WTC11 (cell line): ENCODE measurements around the gene TRPV6. TPM values are rescaled to one million over a fixed set of nuclear protein-coding genes. Genes with fewer than 3 reads are reported as not detected.

Experiments used
- ATAC-seq: fragments of 200-7000 bp; cut with Tn5 transposase; 2 replicates; pipeline ENCODE4 v1.10.0; 2021; ENCODE audit warnings: mild to moderate bottlenecking, moderate library complexity
- CTCF ChIA-PET: fragments of 300-600 bp; sonication (Branson Sonifier 250); formaldehyde crosslinking; loops from one replicate; lab custom pipeline; 2021; ENCODE audit warnings: antibody characterized with exemption; lab: Charles Lee
- POLR2A ChIA-PET: fragments of 350-600 bp; sonication (Branson Sonifier 250); formaldehyde crosslinking; loops from one replicate; lab custom pipeline; 2021; ENCODE audit warnings: antibody characterized with exemption; lab: Charles Lee
- DNase-seq: peaks from one replicate; pipeline ENCODE4 v3.0.0; 2021; ENCODE audit warnings: low spot score
- H3K27ac Mint-ChIP-seq: 2 replicates; pipeline ENCODE4 v1.8.0; 2021; ENCODE audit warnings: mixed read lengths
- H3K27me3 Mint-ChIP-seq: 2 replicates; pipeline ENCODE4 v1.8.0; 2021; ENCODE audit warnings: low read depth, mild to moderate bottlenecking, moderate library complexity, mixed read lengths
- H3K36me3 Mint-ChIP-seq: 2 replicates; pipeline ENCODE4 v1.8.0; 2021; ENCODE audit warnings: mixed read lengths
- H3K4me1 Mint-ChIP-seq: 2 replicates; pipeline ENCODE4 v1.8.0; 2022; ENCODE audit warnings: mixed read lengths
- H3K4me3 Mint-ChIP-seq: 2 replicates; pipeline ENCODE4 v1.8.0; 2021; ENCODE audit warnings: mild to moderate bottlenecking, moderate library complexity, mixed read lengths
- H3K9me3 Mint-ChIP-seq: 2 replicates; pipeline ENCODE4 v1.8.0; 2021; ENCODE audit warnings: mixed read lengths
- AR ChIP-seq: fragments of 250-450 bp; sonication (Bioruptor Pico); IDR thresholded peaks from 2 replicates; pipeline ENCODE4 v1.9.0; 2021; ENCODE audit warnings: mild to moderate bottlenecking
- ATF1 ChIP-seq: sonication (generic); formaldehyde crosslinking; IDR thresholded peaks from 2 replicates; pipeline ENCODE4 v1.8.1; 2023; ENCODE audit warnings: mild to moderate bottlenecking, moderate library complexity, missing genetic modification reagents
- ATF2 ChIP-seq: sonication (generic); formaldehyde crosslinking; IDR thresholded peaks from 2 replicates; pipeline ENCODE4 v1.8.1; 2022; ENCODE audit warnings: low read depth, missing genetic modification reagents, borderline replicate concordance
- ETV6 ChIP-seq: sonication (generic); formaldehyde crosslinking; IDR thresholded peaks from 2 replicates; pipeline ENCODE4 v1.8.1; 2022; ENCODE audit warnings: mild to moderate bottlenecking, missing genetic modification reagents
- GRHL2 ChIP-seq: fragments of 250-450 bp; sonication (Bioruptor Pico); IDR thresholded peaks from 2 replicates; pipeline ENCODE4 v1.8.0; 2022; ENCODE audit warnings: mild to moderate bottlenecking, moderate library complexity; ENCODE audit not compliant: insufficient replicate concordance, severe bottlenecking
- HMGA2 ChIP-seq: fragments of 250-450 bp; sonication (Bioruptor Pico); IDR thresholded peaks from 2 replicates; pipeline ENCODE4 v1.4.0; 2021; ENCODE audit warnings: mild to moderate bottlenecking, moderate library complexity
- MLX ChIP-seq: sonication (generic); formaldehyde crosslinking; IDR thresholded peaks from 2 replicates; pipeline ENCODE4 v1.8.1; 2023; ENCODE audit warnings: mild to moderate bottlenecking, missing genetic modification reagents, moderate library complexity
- NFE2L1 ChIP-seq: sonication (generic); formaldehyde crosslinking; IDR thresholded peaks from 2 replicates; pipeline ENCODE4 v1.8.1; 2023; ENCODE audit warnings: missing genetic modification reagents
- NFYB ChIP-seq: sonication (generic); formaldehyde crosslinking; conservative IDR thresholded peaks from 2 replicates; pipeline ENCODE4 v1.8.0; 2022; ENCODE audit warnings: low read depth, missing genetic modification reagents
- PRDM15 ChIP-seq: sonication (generic); formaldehyde crosslinking; IDR thresholded peaks from 2 replicates; pipeline ENCODE4 v1.8.0; 2022; ENCODE audit warnings: missing genetic modification reagents
- RORB ChIP-seq: fragments of 250-450 bp; sonication (Bioruptor Pico); IDR thresholded peaks from 2 replicates; pipeline ENCODE4 v1.9.0; 2021; ENCODE audit warnings: mild to moderate bottlenecking
- SMAD4 ChIP-seq: sonication (generic); formaldehyde crosslinking; IDR thresholded peaks from 2 replicates; pipeline ENCODE4 v1.8.0; 2022; ENCODE audit warnings: mild to moderate bottlenecking, missing genetic modification reagents
- TCF7 ChIP-seq: sonication (generic); formaldehyde crosslinking; IDR thresholded peaks from 2 replicates; pipeline ENCODE4 v1.8.0; 2022; ENCODE audit warnings: mild to moderate bottlenecking, low read depth, missing genetic modification reagents, moderate library complexity
- USF2 ChIP-seq: sonication (generic); formaldehyde crosslinking; IDR thresholded peaks from 2 replicates; pipeline ENCODE4 v1.8.1; 2023; ENCODE audit warnings: mild to moderate bottlenecking, missing genetic modification reagents, moderate library complexity
- ZNF121 ChIP-seq: sonication (generic); formaldehyde crosslinking; IDR thresholded peaks from 2 replicates; pipeline ENCODE4 v1.8.0; 2023; ENCODE audit warnings: missing genetic modification reagents
- ZNF232 ChIP-seq: sonication (generic); formaldehyde crosslinking; IDR thresholded peaks from 2 replicates; pipeline ENCODE4 v1.8.0; 2022; ENCODE audit warnings: mild to moderate bottlenecking, missing genetic modification reagents
- ZNF671 ChIP-seq: fragments of 250-450 bp; sonication (Bioruptor Pico); IDR thresholded peaks from 2 replicates; pipeline ENCODE4 v1.8.0; 2021; ENCODE audit warnings: mild to moderate bottlenecking
- total RNA-seq: library from RNA; stranded (reverse); gene quantifications from 3 replicates; pipeline ENCODE4 v1.2.3, GENCODE V29; 2021
- TF ChIP-seq, protein P1 (sequence below): sonication (generic); formaldehyde crosslinking; IDR thresholded peaks from 2 replicates; pipeline ENCODE4 v1.8.1; 2023; ENCODE audit warnings: mild to moderate bottlenecking, missing genetic modification reagents
- TF ChIP-seq, protein P2 (sequence below): sonication (generic); formaldehyde crosslinking; IDR thresholded peaks from 2 replicates; pipeline ENCODE4 v1.8.0; 2022; ENCODE audit warnings: mild to moderate bottlenecking, missing genetic modification reagents

TRPV6 gene
- total RNA-seq, 1 experiment from 2014 or later: 0.63 TPM

GRCh38 chr7:142851919-142852318, 33.6 kb downstream of the TRPV6 start:
- ATAC-seq (no peak), DNase-seq (no peak)
- ChIA-PET POLR2A (no interaction called here), CTCF (interaction anchor here (0.5 to 1.1 kb wide), 5 partner anchors 14 to 68 kb away, joined by 3 to 4 read pairs (median 3); no protein-coding TSS in a partner anchor)
- H3K27me3 Mint-ChIP-seq: peaks cover 15% of the 10 kb centered on the region
- no peak for TF ChIP-seq NFYB (CRISPR knock-in tag)
- TF ChIP-seq GRHL2 (CRISPR knock-in tag): no peak
- no peak for TF ChIP-seq USF2 (CRISPR knock-in tag)
- TF ChIP-seq MLX (CRISPR knock-in tag): no peak
- no peak for TF ChIP-seq ETV6 (CRISPR knock-in tag)
- TF ChIP-seq ZNF232 (CRISPR knock-in tag): no peak
- TF ChIP-seq ZNF121 (CRISPR knock-in tag): no peak
- no peak for TF ChIP-seq ATF1 (CRISPR knock-in tag)
- TF ChIP-seq TCF7 (CRISPR knock-in tag): no peak
- no peak for TF ChIP-seq SMAD4 (CRISPR knock-in tag)
- TF ChIP-seq, protein P1, sequence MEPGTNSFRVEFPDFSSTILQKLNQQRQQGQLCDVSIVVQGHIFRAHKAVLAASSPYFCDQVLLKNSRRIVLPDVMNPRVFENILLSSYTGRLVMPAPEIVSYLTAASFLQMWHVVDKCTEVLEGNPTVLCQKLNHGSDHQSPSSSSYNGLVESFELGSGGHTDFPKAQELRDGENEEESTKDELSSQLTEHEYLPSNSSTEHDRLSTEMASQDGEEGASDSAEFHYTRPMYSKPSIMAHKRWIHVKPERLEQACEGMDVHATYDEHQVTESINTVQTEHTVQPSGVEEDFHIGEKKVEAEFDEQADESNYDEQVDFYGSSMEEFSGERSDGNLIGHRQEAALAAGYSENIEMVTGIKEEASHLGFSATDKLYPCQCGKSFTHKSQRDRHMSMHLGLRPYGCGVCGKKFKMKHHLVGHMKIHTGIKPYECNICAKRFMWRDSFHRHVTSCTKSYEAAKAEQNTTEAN (CRISPR knock-in tag): no peak
- TF ChIP-seq, protein P2, sequence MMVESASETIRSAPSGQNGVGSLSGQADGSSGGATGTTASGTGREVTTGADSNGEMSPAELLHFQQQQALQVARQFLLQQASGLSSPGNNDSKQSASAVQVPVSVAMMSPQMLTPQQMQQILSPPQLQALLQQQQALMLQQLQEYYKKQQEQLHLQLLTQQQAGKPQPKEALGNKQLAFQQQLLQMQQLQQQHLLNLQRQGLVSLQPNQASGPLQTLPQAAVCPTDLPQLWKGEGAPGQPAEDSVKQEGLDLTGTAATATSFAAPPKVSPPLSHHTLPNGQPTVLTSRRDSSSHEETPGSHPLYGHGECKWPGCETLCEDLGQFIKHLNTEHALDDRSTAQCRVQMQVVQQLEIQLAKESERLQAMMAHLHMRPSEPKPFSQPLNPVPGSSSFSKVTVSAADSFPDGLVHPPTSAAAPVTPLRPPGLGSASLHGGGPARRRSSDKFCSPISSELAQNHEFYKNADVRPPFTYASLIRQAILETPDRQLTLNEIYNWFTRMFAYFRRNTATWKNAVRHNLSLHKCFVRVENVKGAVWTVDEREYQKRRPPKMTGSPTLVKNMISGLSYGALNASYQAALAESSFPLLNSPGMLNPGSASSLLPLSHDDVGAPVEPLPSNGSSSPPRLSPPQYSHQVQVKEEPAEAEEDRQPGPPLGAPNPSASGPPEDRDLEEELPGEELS (CRISPR knock-in tag): no peak
- no peak for TF ChIP-seq ATF2
- TF ChIP-seq NFE2L1: no peak
- TF ChIP-seq ZNF671 (CRISPR knock-in tag): no peak
- H3K4me3 Mint-ChIP-seq: no peak overlapping the region
- peaks cover 27% of the 10 kb centered on the region for H3K4me1 Mint-ChIP-seq
- no peak overlapping the region for H3K27ac Mint-ChIP-seq
- no peaks in the 10 kb centered on the region for H3K36me3 Mint-ChIP-seq
- no peaks in the 10 kb centered on the region for H3K9me3 Mint-ChIP-seq

GRCh38 chr7:142851269-142851668, 34.3 kb downstream of the TRPV6 start:
- Mint-ChIP-seq H3K4me1 (peaks cover 24% of the 10 kb centered on the region), H3K27ac (no peak overlapping the region), H3K9me3 (no peaks in the 10 kb centered on the region), H3K27me3 (peaks cover 11% of the 10 kb centered on the region), H3K4me3 (no peak overlapping the region), H3K36me3 (no peaks in the 10 kb centered on the region)
- TF ChIP-seq RORB (CRISPR knock-in tag) (no peak), TCF7 (CRISPR knock-in tag) (no peak), HMGA2 (CRISPR knock-in tag) (no peak)
- ATAC-seq: no peak
- no peak for DNase-seq
- ChIA-PET POLR2A (no interaction called here), CTCF (interaction anchor here (0.5 to 1.1 kb wide), 4 partner anchors 15 to 68 kb away, joined by 3 to 4 read pairs (median 4); no protein-coding TSS in a partner anchor)

DNA sequence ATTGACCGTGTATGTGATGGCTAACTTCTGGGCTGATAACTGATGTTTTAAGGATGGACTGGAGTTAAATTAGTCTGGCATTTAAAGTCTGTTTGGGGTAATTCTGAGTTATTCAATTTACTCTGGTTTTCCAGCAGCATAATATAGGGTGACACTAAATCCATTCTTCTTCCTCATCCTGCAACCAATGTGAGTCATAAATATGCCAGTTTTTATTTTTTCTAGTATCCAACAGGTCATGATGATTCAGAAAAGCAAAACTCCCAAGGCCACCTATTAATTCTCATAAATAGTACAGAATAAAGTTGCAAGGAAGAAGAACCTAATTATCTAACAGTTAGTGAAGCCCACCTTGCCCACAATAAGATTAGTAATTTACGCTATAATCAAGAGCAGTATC, 38.2 kb downstream of the TRPV6 start:
- ChIA-PET CTCF (no interaction called here), POLR2A (no interaction called here)
- Mint-ChIP-seq H3K4me1 (peaks cover 5% of the 10 kb centered on the region; the same call in 1 of the 2 replicates), H3K36me3 (no peaks in the 10 kb centered on the region), H3K4me3 (no peak overlapping the region), H3K27me3 (no peaks in the 10 kb centered on the region; the same call in none of the 2 replicates), H3K27ac (no peak overlapping the region), H3K9me3 (no peaks in the 10 kb centered on the region)
- DNase-seq (no peak), ATAC-seq (no peak)
- TF ChIP-seq AR (CRISPR knock-in tag) (no peak), PRDM15 (CRISPR knock-in tag) (no peak)
